HG02623 (cell line): Measurements from ENCODE around the gene RALGDS.
A peak's percentile ranks its signal among the peaks of the same experiment; 100 is the strongest.

Experiments
- ATAC-seq: cut with Tn5 transposase; IDR thresholded peaks from one replicate; pipeline ENCODE4 v1.9.1; 2021; ENCODE audit warnings: moderate library complexity; ENCODE audit not compliant: unreplicated experiment

The RALGDS gene

GRCh38 chr9:133151601-133152525, 30.8 kb upstream of the RALGDS start:
- ATAC-seq, result no peak

- no peak for ATAC-seq
Measured at GRCh38 chr9:133151041-133151440, 30.0 kb upstream of the RALGDS start.

- peak; percentile 48 for ATAC-seq
Measured at GRCh38 chr9:133149130-133150015, 28.3 kb upstream of the RALGDS start.

- ATAC-seq, result peak; percentile 11
Measured at GRCh38 chr9:133148199-133149129, 27.4 kb upstream of the RALGDS start.

- ATAC-seq, result no peak
Measured at GRCh38 chr9:133147412-133148198, 26.6 kb upstream of the RALGDS start.

- no peak for ATAC-seq
Measured at GRCh38 chr9:133146746-133147411, 25.8 kb upstream of the RALGDS start.

- no peak for ATAC-seq
Measured at GRCh38 chr9:133144904-133145851, 24.1 kb upstream of the RALGDS start.

GRCh38 chr9:133144142-133144903, 23.3 kb upstream of the RALGDS start:
- peak; percentile 36 for ATAC-seq

GRCh38 chr9:133143639-133144141, 22.6 kb upstream of the RALGDS start:
- ATAC-seq, result no peak

GRCh38 chr9:133142684-133143622, 21.9 kb upstream of the RALGDS start:
- ATAC-seq, result no peak

- ATAC-seq, result no peak
Measured at GRCh38 chr9:133141833-133142595, 21.0 kb upstream of the RALGDS start.

GRCh38 chr9:133140606-133141005, 19.6 kb upstream of the RALGDS start:
- ATAC-seq, result no peak

- ATAC-seq, result no peak
Measured at GRCh38 chr9:133140174-133140505, 19.1 kb upstream of the RALGDS start.

GRCh38 chr9:133139246-133140173, 18.5 kb upstream of the RALGDS start:
- no peak for ATAC-seq
